Measurements from ENCODE around the gene MEIOSIN. TPM values are rescaled to one million over a fixed set of nuclear protein-coding genes. Genes with fewer than 3 reads are reported as not detected.

Gene MEIOSIN
- total RNA-seq, 4 donors from 2014 or later, result not detected

GRCh38 chr19:45701676-45702075 is 31.6 kb upstream of the MEIOSIN start:
- no peak for TF ChIP-seq CTCF (IDR thresholded peaks at IDR 0.05)
- no peak for ATAC-seq (ENCODE audit: low FRiP score)
- no peak for DNase-seq (ENCODE audit: low spot score)

GRCh38 chr19:45705115-45705514 is 28.1 kb upstream of the MEIOSIN start:
- DNase-seq (ENCODE audit: low spot score), result no peak
- TF ChIP-seq CTCF (IDR thresholded peaks at IDR 0.05), result no peak
- ATAC-seq (ENCODE audit: low FRiP score), result no peak

- ATAC-seq (ENCODE audit: low FRiP score), result no peak
Observed at GRCh38 chr19:45705710-45706415, 27.4 kb upstream of the MEIOSIN start.

GRCh38 chr19:45710356-45711130 is 22.7 kb upstream of the MEIOSIN start:
- no peak for TF ChIP-seq CTCF (IDR thresholded peaks at IDR 0.05)
- DNase-seq (ENCODE audit: low spot score) (no peak), ATAC-seq (ENCODE audit: low FRiP score) (no peak)

More at GRCh38 chr19:45705710-45706415, 27.4 kb upstream of the MEIOSIN start:
- no peak for DNase-seq (ENCODE audit: low spot score)
- no peak for TF ChIP-seq CTCF (IDR thresholded peaks at IDR 0.05)

GRCh38 chr19:45711851-45712698 is 21.2 kb upstream of the MEIOSIN start:
- TF ChIP-seq CTCF (IDR thresholded peaks at IDR 0.05), result no peak
- no peak for DNase-seq (ENCODE audit: low spot score)
- no peak for ATAC-seq (ENCODE audit: low FRiP score)

GRCh38 chr19:45712699-45713067 is 20.6 kb upstream of the MEIOSIN start:
- DNase-seq (ENCODE audit: low spot score) (no peak), ATAC-seq (ENCODE audit: low FRiP score) (no peak)
- no peak for TF ChIP-seq CTCF (IDR thresholded peaks at IDR 0.05)

All from omental fat pad (tissue), 4 donors.